Skeletal muscle tissue (tissue), 4 donors: ENCODE data around the gene KMO. TPM values are rescaled to one million over a fixed set of nuclear protein-coding genes. Genes with fewer than 3 reads are reported as not detected.

ENCODE experiments used
- H3K27ac ChIP-seq: one replicate; pipeline ENCODE4 v1.7.0; 2013; ENCODE audit warnings: mild to moderate bottlenecking, low read depth, low read length, inconsistent platforms
- H3K27me3 ChIP-seq, 3 donors: one replicate each; pipeline ENCODE4 v1.7.0; 2013; ENCODE audit warnings: low read length in 3 of 3; ENCODE audit not compliant: control insufficient read depth in 3 of 3, insufficient read depth in 3 of 3
- H3K36me3 ChIP-seq, 3 donors: one replicate each; pipeline ENCODE4 v1.7.0; 2013; ENCODE audit warnings: low read length in 3 of 3; ENCODE audit not compliant: control insufficient read depth in 3 of 3, insufficient read depth in 3 of 3
- H3K4me1 ChIP-seq, 3 donors: one replicate each; pipeline ENCODE4 v1.7.0; 2013; ENCODE audit warnings: low read length in 3 of 3, mild to moderate bottlenecking in 3 of 3; ENCODE audit not compliant: control insufficient read depth in 3 of 3, insufficient read depth in 3 of 3
- H3K4me3 ChIP-seq, 3 donors: one replicate each; pipeline ENCODE4 v1.7.0; 2013; ENCODE audit warnings: low read length in 3 of 3
- H3K9ac ChIP-seq, 3 donors: one replicate each; pipeline ENCODE4 v1.7.0; 2013; ENCODE audit warnings: low read length in 3 of 3, mild to moderate bottlenecking in 3 of 3, moderate library complexity in 2 of 3, low read depth in 1 of 3
- H3K9me3 ChIP-seq, 3 donors: one replicate each; pipeline ENCODE4 v1.7.0; 2013; ENCODE audit warnings: low read length in 3 of 3; ENCODE audit not compliant: control insufficient read depth in 3 of 3
- total RNA-seq: library from RNA; depleted of rRNA; stranded (reverse); fragments of >200 nt; gene quantifications from one replicate; pipeline ENCODE4 v1.2.3, GENCODE V29; 2014
- donor health status: Osteomylitis.

Gene KMO
- total RNA-seq, 1 donor from 2014 or later: 0.52 TPM

DNA sequence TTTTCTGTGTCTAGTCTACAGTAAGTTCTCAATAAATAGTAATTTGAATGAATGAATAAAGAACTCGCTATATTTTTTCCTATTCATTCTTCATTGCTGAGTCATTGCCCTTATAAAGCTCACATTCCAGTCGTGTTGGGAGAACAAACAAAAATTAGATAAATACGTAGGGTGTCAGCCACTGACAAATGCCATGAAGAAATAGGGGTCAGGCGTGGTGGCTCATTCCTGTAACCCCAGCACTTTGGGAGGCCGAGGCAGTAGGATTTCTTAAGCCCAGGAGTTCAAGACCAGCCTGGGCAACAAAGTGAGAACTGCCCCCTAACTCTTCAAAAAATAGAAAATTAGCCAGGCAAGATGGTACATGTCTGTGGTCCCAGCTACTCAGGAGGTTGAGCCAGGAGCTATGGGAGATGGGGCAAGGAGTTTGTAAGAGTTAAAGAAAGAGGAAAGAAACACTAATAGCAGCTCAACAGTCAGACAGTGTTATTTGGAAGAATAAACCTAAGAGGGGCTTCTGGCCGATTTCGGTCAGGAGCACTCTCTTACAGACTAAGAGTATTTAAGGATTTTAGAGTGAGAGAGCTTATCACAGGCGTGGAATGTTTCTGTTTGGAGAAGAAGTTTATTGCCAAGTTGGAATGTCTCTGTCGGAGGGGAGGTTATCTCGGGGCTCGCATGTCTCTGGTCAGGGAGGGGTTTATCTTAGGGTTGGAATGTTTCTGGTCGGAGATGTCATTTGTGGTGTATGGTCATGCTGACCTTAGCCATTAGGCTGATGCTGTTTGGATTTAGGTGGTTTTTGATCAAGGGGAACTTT is 109.8 kb downstream of the KMO start:
- Histone ChIP-seq H3K36me3 (no peaks in the 10 kb centered on the region), H3K27me3 (no peaks in the 10 kb centered on the region), H3K9me3 (no peaks in the 10 kb centered on the region), H3K27ac (no peak overlapping the region), H3K9ac (no peak overlapping the region), H3K4me1 (peaks cover 4 to 15% (median 6%) of the 10 kb centered on the region in 3 donors), H3K4me3 (no peak overlapping the region)

DNA sequence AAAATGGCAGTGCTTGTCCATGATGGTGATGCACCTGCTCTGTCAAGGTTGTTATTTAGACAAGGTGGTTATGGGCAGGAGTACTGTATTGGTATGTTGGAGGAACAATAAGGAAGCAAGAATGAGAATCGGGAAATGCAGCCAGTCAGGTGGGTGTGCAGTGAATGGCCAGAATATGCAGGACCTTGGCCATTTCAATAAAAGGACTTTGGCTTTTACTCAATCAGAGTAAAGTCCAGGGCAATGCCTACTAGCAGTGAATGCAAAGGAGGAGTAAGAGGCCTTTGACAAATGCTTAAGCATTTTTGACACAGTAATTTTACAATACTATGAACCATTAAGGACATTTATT is 110.4 kb downstream of the KMO start:
- Histone ChIP-seq H3K27me3 (no peaks in the 10 kb centered on the region), H3K4me1 (peaks cover 4 to 15% (median 6%) of the 10 kb centered on the region in 3 donors), H3K4me3 (no peak overlapping the region), H3K9ac (no peak overlapping the region), H3K9me3 (no peaks in the 10 kb centered on the region), H3K36me3 (no peaks in the 10 kb centered on the region), H3K27ac (no peak overlapping the region)

DNA sequence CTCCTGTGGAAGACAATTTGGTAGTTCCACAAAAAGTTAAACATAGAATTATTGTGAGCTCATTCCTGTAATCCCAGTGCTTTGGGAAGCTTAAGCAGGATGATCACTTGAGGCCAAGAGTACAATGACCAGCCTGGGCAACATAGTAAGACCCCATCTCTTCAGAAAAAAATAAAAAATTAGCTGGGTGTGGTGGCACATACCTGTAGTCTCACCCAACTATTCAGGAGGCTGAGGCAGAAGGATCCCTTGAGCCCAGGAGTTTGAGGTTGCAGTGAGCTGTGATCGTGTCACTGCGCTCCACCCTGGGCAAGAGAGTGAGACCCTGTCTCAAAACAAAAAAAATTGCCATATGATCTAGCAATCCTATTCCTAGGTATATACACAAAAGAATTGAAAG is 112.1 kb downstream of the KMO start:
- H3K9me3 ChIP-seq: peaks cover 0 to 3% (median 0%) of the 10 kb centered on the region in 3 donors
- no peaks in the 10 kb centered on the region for H3K27me3 ChIP-seq
- H3K9ac ChIP-seq: no peak overlapping the region
- H3K36me3 ChIP-seq: no peaks in the 10 kb centered on the region
- H3K4me3 ChIP-seq: no peak overlapping the region
- peaks cover 3 to 10% (median 4%) of the 10 kb centered on the region in 3 donors for H3K4me1 ChIP-seq
- no peak overlapping the region for H3K27ac ChIP-seq

GRCh38 chr1:241645199-241645598 is 113.0 kb downstream of the KMO start:
- H3K27me3 ChIP-seq: no peaks in the 10 kb centered on the region

More at GRCh38 chr1:241645199-241645598, 113.0 kb downstream of the KMO start:
- Histone ChIP-seq H3K9me3 (peaks cover 0 to 3% (median 0%) of the 10 kb centered on the region in 3 donors), H3K36me3 (no peaks in the 10 kb centered on the region), H3K4me3 (no peak overlapping the region), H3K27ac (no peak overlapping the region), H3K4me1 (peaks cover 3 to 7% (median 4%) of the 10 kb centered on the region in 3 donors), H3K9ac (no peak overlapping the region)

Other genes starting within 250 kb of the KMO start
- gene RGS7, start 175.2 kb upstream of the KMO start, total RNA-seq: not detected
- gene FH, start 12.6 kb upstream of the KMO start, total RNA-seq: 79.9 TPM
- 8.4 TPM for gene CHML, start 108.0 kb downstream of the KMO start, total RNA-seq
- gene OPN3, start 108.0 kb downstream of the KMO start, total RNA-seq: 9.9 TPM
- not detected for gene WDR64, start 119.9 kb downstream of the KMO start, total RNA-seq